GM12878 (cell line): ENCODE data around the gene ZDHHC3.

Source experiments
- BACH1 ChIP-seq: fragments of 450-650 bp; IDR thresholded peaks from 2 replicates; pipeline ENCODE4 v1.6.1; 2017; ENCODE audit warnings: mild to moderate bottlenecking, borderline replicate concordance
- EED ChIP-seq: sonication (generic); IDR thresholded peaks from 2 replicates; pipeline ENCODE4 v1.6.1; 2016; ENCODE audit warnings: antibody characterized with exemption, low read depth
- PBX3 ChIP-seq: IDR thresholded peaks from 2 replicates; pipeline ENCODE4 v1.6.1; 2011; ENCODE audit warnings: mild to moderate bottlenecking, low read depth, low read length, moderate library complexity; ENCODE audit not compliant: insufficient replicate concordance
- POLR2A ChIP-seq: IDR thresholded peaks from 2 replicates; pipeline ENCODE4 v1.6.1; 2011; ENCODE audit warnings: low read depth, mild to moderate bottlenecking, low read length
- TF ChIP-seq, protein P1 (sequence below), 3 experiments: IDR thresholded peaks in 2 of 3; conservative IDR thresholded peaks in 1 of 3; 2 replicates each; pipeline ENCODE4 v1.5.1; 2011; ENCODE audit warnings: low read depth in 3 of 3, low read length in 3 of 3, mild to moderate bottlenecking in 3 of 3, control low read depth in 2 of 3, moderate library complexity in 2 of 3, inconsistent platforms in 1 of 3, mixed read lengths in 1 of 3; ENCODE audit not compliant: control insufficient read depth in 2 of 3, insufficient read depth in 1 of 3; ENCODE audit errors: extremely low read depth in 1 of 3
- TF ChIP-seq, protein P2 (sequence below): IDR thresholded peaks from 2 replicates; pipeline ENCODE4 v1.6.1; 2012; ENCODE audit warnings: low read depth, low read length, improper control_type of control experiment

DNA sequence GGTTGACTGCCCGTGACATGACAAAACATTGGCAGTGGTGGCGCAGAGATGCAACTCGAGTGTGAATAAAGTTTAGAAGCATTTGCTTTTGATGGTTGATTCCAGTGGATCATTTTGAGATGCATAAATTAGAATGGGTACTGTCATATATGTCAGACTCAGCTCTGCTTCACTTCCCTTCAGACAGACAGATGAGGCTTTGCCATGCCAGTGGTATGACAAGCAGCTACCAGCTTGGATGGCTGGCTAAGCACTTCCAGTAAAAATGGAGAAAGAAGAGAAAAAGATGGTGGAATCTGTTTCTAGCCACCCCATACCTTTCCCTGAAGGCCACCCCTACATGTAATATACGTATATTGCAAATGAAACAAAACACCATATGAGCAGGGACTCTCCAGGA, 36.6 kb upstream of the ZDHHC3 start:
- TF ChIP-seq EED = no peak
- TF ChIP-seq PBX3 = no peak
- no peak for TF ChIP-seq POLR2A
- TF ChIP-seq, protein P1, sequence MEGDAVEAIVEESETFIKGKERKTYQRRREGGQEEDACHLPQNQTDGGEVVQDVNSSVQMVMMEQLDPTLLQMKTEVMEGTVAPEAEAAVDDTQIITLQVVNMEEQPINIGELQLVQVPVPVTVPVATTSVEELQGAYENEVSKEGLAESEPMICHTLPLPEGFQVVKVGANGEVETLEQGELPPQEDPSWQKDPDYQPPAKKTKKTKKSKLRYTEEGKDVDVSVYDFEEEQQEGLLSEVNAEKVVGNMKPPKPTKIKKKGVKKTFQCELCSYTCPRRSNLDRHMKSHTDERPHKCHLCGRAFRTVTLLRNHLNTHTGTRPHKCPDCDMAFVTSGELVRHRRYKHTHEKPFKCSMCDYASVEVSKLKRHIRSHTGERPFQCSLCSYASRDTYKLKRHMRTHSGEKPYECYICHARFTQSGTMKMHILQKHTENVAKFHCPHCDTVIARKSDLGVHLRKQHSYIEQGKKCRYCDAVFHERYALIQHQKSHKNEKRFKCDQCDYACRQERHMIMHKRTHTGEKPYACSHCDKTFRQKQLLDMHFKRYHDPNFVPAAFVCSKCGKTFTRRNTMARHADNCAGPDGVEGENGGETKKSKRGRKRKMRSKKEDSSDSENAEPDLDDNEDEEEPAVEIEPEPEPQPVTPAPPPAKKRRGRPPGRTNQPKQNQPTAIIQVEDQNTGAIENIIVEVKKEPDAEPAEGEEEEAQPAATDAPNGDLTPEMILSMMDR (IDR thresholded peaks at IDR 0.05 in 2 of 3, conservative IDR thresholded peaks at IDR 0.05 in 1 of 3; ENCODE audit: control insufficient read depth in 2 of 3, extremely low read depth in 1 of 3, insufficient read depth in 1 of 3, low read depth in 3 of 3, low read length in 3 of 3) = no peak
- TF ChIP-seq, protein P2, sequence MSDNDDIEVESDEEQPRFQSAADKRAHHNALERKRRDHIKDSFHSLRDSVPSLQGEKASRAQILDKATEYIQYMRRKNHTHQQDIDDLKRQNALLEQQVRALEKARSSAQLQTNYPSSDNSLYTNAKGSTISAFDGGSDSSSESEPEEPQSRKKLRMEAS = no peak
- TF ChIP-seq BACH1 = no peak
